Activated CD4-positive, alpha-beta T cell treated with anti-CD3 and anti-CD28 coated beads for 36 hours (primary cell): ENCODE data around the gene SHANK3. TPM values are rescaled to one million over a fixed set of nuclear protein-coding genes. Genes with fewer than 3 reads are reported as not detected.

ENCODE experiments used
- ATAC-seq: fragments of 200-7000 bp; cut with Tn5 transposase; one replicate; pipeline ENCODE4 v1.10.0; 2021; ENCODE audit warnings: mild to moderate bottlenecking, moderate library complexity
- CTCF ChIA-PET: fragments of 350-600 bp; sonication (Branson Sonifier 250); formaldehyde crosslinking; loops from one replicate; lab custom pipeline; 2021; ENCODE audit warnings: antibody characterized with exemption; lab: Charles Lee
- POLR2A ChIA-PET: fragments of 350-600 bp; sonication (Branson Sonifier 250); formaldehyde crosslinking; loops from one replicate; lab custom pipeline; 2021; ENCODE audit warnings: antibody characterized with exemption, inconsistent platforms; lab: Charles Lee
- DNase-seq: peaks from one replicate; pipeline ENCODE4 v3.0.0-alpha.2; 2020
- H3K27ac Mint-ChIP-seq: one replicate; pipeline ENCODE4 v1.8.0; 2021; ENCODE audit warnings: mixed read lengths
- H3K27me3 Mint-ChIP-seq: one replicate; pipeline ENCODE4 v1.8.0; 2021; ENCODE audit warnings: mixed read lengths
- H3K36me3 Mint-ChIP-seq: one replicate; pipeline ENCODE4 v1.8.0; 2021; ENCODE audit warnings: low read depth, mixed read lengths
- H3K4me1 Mint-ChIP-seq: one replicate; pipeline ENCODE4 v1.8.0; 2021; ENCODE audit warnings: mixed read lengths
- H3K4me3 Mint-ChIP-seq: one replicate; pipeline ENCODE4 v1.8.0; 2021; ENCODE audit warnings: mild to moderate bottlenecking, moderate library complexity, mixed read lengths
- H3K9me3 Mint-ChIP-seq: one replicate; pipeline ENCODE4 v1.8.0; 2021; ENCODE audit warnings: low read depth, mixed read lengths
- intact Hi-C, 2 experiments: fragments of 100-400 bp; cut with DNase I in 1 of 2; cut with micrococcal nuclease in 1 of 2; formaldehyde crosslinking; loops; one replicate each; pipeline versions ENCODE4 v1.14.2 to v1.15.1; 2022 to 2024; cut with DNase I, micrococcal nuclease
- total RNA-seq, 2 experiments: library from RNA; stranded (reverse); gene quantifications; one replicate each; pipeline ENCODE4 v1.2.3, GENCODE V29; 2021

Gene SHANK3
- total RNA-seq, 2 experiments from 2014 or later, result 0.14 to 0.16 TPM

GRCh38 chr22:50717709-50718351 is 45.2 kb downstream of the SHANK3 start:
- no peaks in the 10 kb centered on the region for H3K36me3 Mint-ChIP-seq
- no peak overlapping the region for H3K4me3 Mint-ChIP-seq
- H3K4me1 Mint-ChIP-seq, result no peaks in the 10 kb centered on the region
- H3K27ac Mint-ChIP-seq, result no peak overlapping the region
- no peak for DNase-seq
- no peak for ATAC-seq
- no peaks in the 10 kb centered on the region for H3K27me3 Mint-ChIP-seq
- ChIA-PET CTCF (no interaction called here), POLR2A (no interaction called here)
- no peaks in the 10 kb centered on the region for H3K9me3 Mint-ChIP-seq
- intact Hi-C loops, result no loop called here

- H3K27me3 Mint-ChIP-seq, result no peaks in the 10 kb centered on the region
- ChIA-PET POLR2A (no interaction called here), CTCF (no interaction called here)
- no peak overlapping the region for H3K4me3 Mint-ChIP-seq
- ATAC-seq (no peak), DNase-seq (no peak)
- intact Hi-C loops, result no loop called here
- no peaks in the 10 kb centered on the region for H3K4me1 Mint-ChIP-seq
- no peaks in the 10 kb centered on the region for H3K36me3 Mint-ChIP-seq
- no peak overlapping the region for H3K27ac Mint-ChIP-seq
- no peaks in the 10 kb centered on the region for H3K9me3 Mint-ChIP-seq
Observed at GRCh38 chr22:50718352-50718709, 45.7 kb downstream of the SHANK3 start.

GRCh38 chr22:50719814-50720300 is 47.2 kb downstream of the SHANK3 start:
- Mint-ChIP-seq H3K4me1 (no peaks in the 10 kb centered on the region), H3K4me3 (no peak overlapping the region), H3K27me3 (no peaks in the 10 kb centered on the region), H3K9me3 (no peaks in the 10 kb centered on the region), H3K27ac (no peak overlapping the region), H3K36me3 (no peaks in the 10 kb centered on the region)
- ChIA-PET CTCF (no interaction called here), POLR2A (no interaction called here)
- DNase-seq (no peak), ATAC-seq (no peak)
- intact Hi-C loops, result no loop called here

- POLR2A ChIA-PET, result no interaction called here
- CTCF ChIA-PET, result no interaction called here
- no peak for DNase-seq
- Mint-ChIP-seq H3K27me3 (no peaks in the 10 kb centered on the region), H3K4me3 (no peak overlapping the region), H3K9me3 (no peaks in the 10 kb centered on the region), H3K36me3 (no peaks in the 10 kb centered on the region), H3K27ac (no peak overlapping the region), H3K4me1 (no peaks in the 10 kb centered on the region)
- ATAC-seq, result no peak
- intact Hi-C loops, result no loop called here
Observed at GRCh38 chr22:50720301-50721256, 48.0 kb downstream of the SHANK3 start.

- Mint-ChIP-seq H3K4me3 (no peak overlapping the region), H3K36me3 (no peaks in the 10 kb centered on the region), H3K9me3 (no peaks in the 10 kb centered on the region), H3K27ac (no peak overlapping the region), H3K27me3 (no peaks in the 10 kb centered on the region), H3K4me1 (no peaks in the 10 kb centered on the region)
- DNase-seq (no peak), ATAC-seq (no peak)
- POLR2A ChIA-PET, result no interaction called here
- CTCF ChIA-PET, result no interaction called here
- intact Hi-C loops, result no loop called here
Observed at GRCh38 chr22:50721257-50721844, 48.7 kb downstream of the SHANK3 start.

- Mint-ChIP-seq H3K27me3 (no peaks in the 10 kb centered on the region), H3K4me1 (no peaks in the 10 kb centered on the region), H3K9me3 (no peaks in the 10 kb centered on the region), H3K27ac (no peak overlapping the region), H3K4me3 (no peak overlapping the region), H3K36me3 (no peaks in the 10 kb centered on the region)
- ChIA-PET POLR2A (no interaction called here), CTCF (no interaction called here)
- DNase-seq (no peak), ATAC-seq (no peak)
- intact Hi-C loops, result no loop called here
Observed at GRCh38 chr22:50722048-50722701, 49.6 kb downstream of the SHANK3 start.

Other genes with a start within 250 kb of the SHANK3 start
- 10 to 100 TPM; 97.6 TPM for gene SBF1, start 197.8 kb upstream of the SHANK3 start, total RNA-seq
- 1 to 10 TPM; 7.5 to 7.9 TPM for gene ADM2, start 191.3 kb upstream of the SHANK3 start, total RNA-seq
- under 1 TPM; 0.32 to 0.44 TPM for gene MIOX, start 186.0 kb upstream of the SHANK3 start, total RNA-seq
- 10 to 100 TPM; 46.8 to 49.4 TPM for gene LMF2, start 165.1 kb upstream of the SHANK3 start, total RNA-seq
- 100 to 1,000 TPM; 115 to 123 TPM for gene NCAPH2, start 164.6 kb upstream of the SHANK3 start, total RNA-seq
- 1 to 10 TPM; 2.4 to 5.6 TPM for gene SCO2, start 147.2 kb upstream of the SHANK3 start, total RNA-seq
- 10 to 100 TPM; 26.9 to 44.3 TPM for gene TYMP, start 142.8 kb upstream of the SHANK3 start, total RNA-seq
- 1 to 10 TPM; 5.7 to 6.4 TPM for gene KLHDC7B, start 126.9 kb upstream of the SHANK3 start, total RNA-seq
- 1 to 10 TPM; 3.8 TPM for gene SYCE3, start 109.9 kb upstream of the SHANK3 start, total RNA-seq
- gene CPT1B, start 94.4 kb upstream of the SHANK3 start, total RNA-seq, result 10 to 100 TPM; 42.5 to 51.4 TPM
- 10 to 100 TPM; 68.2 to 79.7 TPM for gene CHKB, start 90.0 kb upstream of the SHANK3 start, total RNA-seq
- under 1 TPM; 0.14 TPM for gene MAPK8IP2, start 72.0 kb upstream of the SHANK3 start, total RNA-seq
- 10 to 100 TPM; 14.9 to 15.4 TPM for gene ARSA, start 44.7 kb upstream of the SHANK3 start, total RNA-seq
- not detected for gene ACR, start 65.4 kb downstream of the SHANK3 start, total RNA-seq
- gene RABL2B, start 110.8 kb downstream of the SHANK3 start, total RNA-seq, result 10 to 100 TPM; 22.4 to 27.6 TPM